ENCODE results near the gene TMIE. TPM values are rescaled to one million over a fixed set of nuclear protein-coding genes. Genes with fewer than 3 reads are reported as not detected.

TMIE gene
- total and polyA plus RNA-seq, 2 of the 13 experiments (the other 11 are each of a cell fraction or from before 2014, with no cell fraction given), result not detected

DNA sequence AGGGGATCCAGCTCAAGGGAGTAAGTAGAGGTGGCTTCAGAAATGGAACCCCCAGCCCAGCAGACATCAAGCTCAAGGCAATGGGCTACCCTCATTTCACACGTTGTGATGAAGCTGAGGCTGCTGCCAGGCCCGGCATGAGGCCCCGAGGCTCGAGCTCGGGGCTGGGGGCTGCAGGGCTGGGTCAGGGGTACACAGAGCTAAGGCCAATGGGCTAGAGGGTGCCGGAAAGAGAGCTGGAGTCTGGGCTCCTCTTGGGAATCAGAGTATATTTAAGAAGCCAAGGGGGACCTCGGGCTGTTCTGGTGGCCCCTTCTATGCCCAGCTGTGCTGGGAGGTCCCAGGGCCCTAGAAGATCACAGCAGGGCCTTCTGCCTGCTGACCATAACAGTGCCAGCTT lies 9.0 kb downstream of the TMIE start:
- in situ Hi-C loops (cut with HindIII; ENCODE audit: extremely low pct_ligation_motif_present, low pct_unique_long_range_greater_than_20kb), result loop anchor here (5.0 kb wide), 1 partner anchor 197 kb away; no protein-coding TSS in a partner anchor
- CTCF ChIA-PET (ENCODE audit: low intra/inter-chr PET ratio, low total read pairs), result no interaction called here
- Histone ChIP-seq H4K20me1 (ENCODE audit: insufficient read depth, low read length) (no peaks in the 10 kb centered on the region), H3K9ac (ENCODE audit: insufficient read depth, low read depth, low read length) (no peak overlapping the region), H3K4me1 (ENCODE audit: insufficient read depth, low read length) (peaks cover 11% of the 10 kb centered on the region), H2AFZ (ENCODE audit: low read length) (no peak overlapping the region), H3K36me3 (replicated peaks in 1 of 2; ENCODE audit: control insufficient read depth in 1 of 2, insufficient read depth in 2 of 2, low read length in 2 of 2) (no peaks in the 10 kb centered on the region), H3K27ac (ENCODE audit: extremely low read length, insufficient read depth, low read length) (no peak overlapping the region), H3K27me3 (ENCODE audit: control insufficient read depth in 1 of 2, insufficient read depth in 2 of 2, low read length in 2 of 2) (peaks cover 2 to 15% of the 10 kb centered on the region in 2 experiments; a peak in 3 of 5 replicates), H3K4me2 (ENCODE audit: low read depth, low read length) (no peak overlapping the region), H3K9me3 (ENCODE audit: low read length) (no peaks in the 10 kb centered on the region), H3K4me3 (replicated peaks in 1 of 3; ENCODE audit: insufficient read depth in 1 of 3, low read depth in 2 of 3, low read length in 3 of 3) (no peak overlapping the region), H3K79me2 (ENCODE audit: insufficient read depth, low read length) (no peaks in the 10 kb centered on the region)
- 20% methylated on average over 6 of the region's 7 CpGs for WGBS (ENCODE audit: low lambda C conversion rate)
- intact Hi-C loops (cut with micrococcal nuclease; ENCODE audit: unreplicated experiment), result no loop called here
- POLR2A ChIA-PET, result no interaction called here
- no peak for DNase-seq (ENCODE audit: low spot score)
- ATAC-seq, result no peak
- BruUV-seq (replicated peaks), result no TSS peak
- TF ChIP-seq ZNF768 (CRISPR knock-in tag; IDR thresholded peaks at IDR 0.05) (no peak), MAZ (IDR thresholded peaks at IDR 0.05; ENCODE audit: borderline replicate concordance, low read depth, low read length) (no peak), MAZ (CRISPR knock-in tag; IDR thresholded peaks at IDR 0.05; ENCODE audit: low read depth) (no peak), ZNF766 (CRISPR knock-in tag; IDR thresholded peaks at IDR 0.05; ENCODE audit: borderline replicate concordance) (no peak)
- TF ChIP-seq, protein P1, sequence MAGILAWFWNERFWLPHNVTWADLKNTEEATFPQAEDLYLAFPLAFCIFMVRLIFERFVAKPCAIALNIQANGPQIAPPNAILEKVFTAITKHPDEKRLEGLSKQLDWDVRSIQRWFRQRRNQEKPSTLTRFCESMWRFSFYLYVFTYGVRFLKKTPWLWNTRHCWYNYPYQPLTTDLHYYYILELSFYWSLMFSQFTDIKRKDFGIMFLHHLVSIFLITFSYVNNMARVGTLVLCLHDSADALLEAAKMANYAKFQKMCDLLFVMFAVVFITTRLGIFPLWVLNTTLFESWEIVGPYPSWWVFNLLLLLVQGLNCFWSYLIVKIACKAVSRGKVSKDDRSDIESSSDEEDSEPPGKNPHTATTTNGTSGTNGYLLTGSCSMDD (CRISPR knock-in tag; IDR thresholded peaks at IDR 0.05), result no peak
- TF ChIP-seq, protein P2, sequence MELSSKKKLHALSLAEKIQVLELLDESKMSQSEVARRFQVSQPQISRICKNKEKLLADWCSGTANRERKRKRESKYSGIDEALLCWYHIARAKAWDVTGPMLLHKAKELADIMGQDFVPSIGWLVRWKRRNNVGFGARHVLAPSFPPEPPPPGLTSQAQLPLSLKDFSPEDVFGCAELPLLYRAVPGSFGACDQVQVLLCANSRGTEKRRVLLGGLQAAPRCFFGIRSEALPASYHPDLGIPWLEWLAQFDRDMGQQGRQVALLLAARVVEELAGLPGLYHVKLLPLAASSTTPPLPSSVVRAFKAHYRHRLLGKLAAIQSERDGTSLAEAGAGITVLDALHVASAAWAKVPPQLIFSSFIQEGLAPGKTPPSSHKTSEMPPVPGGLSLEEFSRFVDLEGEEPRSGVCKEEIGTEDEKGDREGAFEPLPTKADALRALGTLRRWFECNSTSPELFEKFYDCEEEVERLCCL (CRISPR knock-in tag; IDR thresholded peaks at IDR 0.05; ENCODE audit: borderline replicate concordance), result no peak
- TF ChIP-seq, protein P3, sequence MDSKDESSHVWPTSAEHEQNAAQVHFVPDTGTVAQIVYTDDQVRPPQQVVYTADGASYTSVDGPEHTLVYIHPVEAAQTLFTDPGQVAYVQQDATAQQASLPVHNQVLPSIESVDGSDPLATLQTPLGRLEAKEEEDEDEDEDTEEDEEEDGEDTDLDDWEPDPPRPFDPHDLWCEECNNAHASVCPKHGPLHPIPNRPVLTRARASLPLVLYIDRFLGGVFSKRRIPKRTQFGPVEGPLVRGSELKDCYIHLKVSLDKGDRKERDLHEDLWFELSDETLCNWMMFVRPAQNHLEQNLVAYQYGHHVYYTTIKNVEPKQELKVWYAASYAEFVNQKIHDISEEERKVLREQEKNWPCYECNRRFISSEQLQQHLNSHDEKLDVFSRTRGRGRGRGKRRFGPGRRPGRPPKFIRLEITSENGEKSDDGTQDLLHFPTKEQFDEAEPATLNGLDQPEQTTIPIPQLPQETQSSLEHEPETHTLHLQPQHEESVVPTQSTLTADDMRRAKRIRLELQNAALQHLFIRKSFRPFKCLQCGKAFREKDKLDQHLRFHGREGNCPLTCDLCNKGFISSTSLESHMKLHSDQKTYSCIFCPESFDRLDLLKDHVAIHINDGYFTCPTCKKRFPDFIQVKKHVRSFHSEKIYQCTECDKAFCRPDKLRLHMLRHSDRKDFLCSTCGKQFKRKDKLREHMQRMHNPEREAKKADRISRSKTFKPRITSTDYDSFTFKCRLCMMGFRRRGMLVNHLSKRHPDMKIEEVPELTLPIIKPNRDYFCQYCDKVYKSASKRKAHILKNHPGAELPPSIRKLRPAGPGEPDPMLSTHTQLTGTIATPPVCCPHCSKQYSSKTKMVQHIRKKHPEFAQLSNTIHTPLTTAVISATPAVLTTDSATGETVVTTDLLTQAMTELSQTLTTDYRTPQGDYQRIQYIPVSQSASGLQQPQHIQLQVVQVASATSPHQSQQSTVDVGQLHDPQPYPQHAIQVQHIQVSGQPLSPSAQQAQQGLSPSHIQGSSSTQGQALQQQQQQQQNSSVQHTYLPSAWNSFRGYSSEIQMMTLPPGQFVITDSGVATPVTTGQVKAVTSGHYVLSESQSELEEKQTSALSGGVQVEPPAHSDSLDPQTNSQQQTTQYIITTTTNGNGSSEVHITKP (CRISPR knock-in tag; IDR thresholded peaks at IDR 0.05; ENCODE audit: low read depth), result no peak
- no peak for FAIRE-seq
